Neuronal stem cell (in vitro differentiated cells): Measurements from ENCODE around the gene DOCK11.

Experiments used
- DNase-seq: peaks from one replicate; pipeline ENCODE4 v3.0.0-alpha.2; 2013; ENCODE audit warnings: low spot score
- H2AFZ ChIP-seq: one replicate; pipeline ENCODE4 v1.6.1; 2013; ENCODE audit warnings: mild to moderate bottlenecking, low read length, inconsistent platforms
- H2AK5ac ChIP-seq: 2 replicates; pipeline ENCODE4 v1.6.1; 2013; ENCODE audit warnings: low read depth, mild to moderate bottlenecking, inconsistent platforms, low read length, moderate library complexity, mixed read lengths
- H2BK120ac ChIP-seq: 2 replicates; pipeline ENCODE4 v1.6.1; 2013; ENCODE audit warnings: low read depth, mild to moderate bottlenecking, inconsistent platforms, low read length, moderate library complexity, mixed read lengths
- H2BK12ac ChIP-seq: one replicate; pipeline ENCODE4 v1.6.1; 2013; ENCODE audit warnings: low read length, inconsistent platforms
- H2BK15ac ChIP-seq: 2 replicates; pipeline ENCODE4 v1.6.1; 2013; ENCODE audit warnings: mild to moderate bottlenecking, low read length, inconsistent platforms, mixed read lengths
- H2BK5ac ChIP-seq: one replicate; pipeline ENCODE4 v1.6.1; 2013; ENCODE audit warnings: inconsistent platforms, mild to moderate bottlenecking, low read length, moderate library complexity
- H3K14ac ChIP-seq: one replicate; pipeline ENCODE4 v1.6.1; 2013; ENCODE audit warnings: low read length, inconsistent platforms
- H3K18ac ChIP-seq: 2 replicates; pipeline ENCODE4 v1.6.1; 2013; ENCODE audit warnings: low read length, inconsistent platforms
- H3K23ac ChIP-seq: 2 replicates; pipeline ENCODE4 v1.6.1; 2013; ENCODE audit warnings: low read depth, mild to moderate bottlenecking, mixed read lengths, low read length, inconsistent platforms; ENCODE audit not compliant: poor library complexity
- H3K27ac ChIP-seq: replicated peaks from 3 replicates; pipeline ENCODE4 v1.5.1; 2013; ENCODE audit warnings: low read length, inconsistent platforms
- H3K27me3 ChIP-seq, 3 experiments: 2 replicates each; pipeline ENCODE4 v1.6.1; 2013; ENCODE audit warnings: low read length in 3 of 3, mild to moderate bottlenecking in 2 of 3, inconsistent platforms in 1 of 3, low read depth in 1 of 3, mixed read lengths in 1 of 3, moderate library complexity in 1 of 3; ENCODE audit not compliant: control insufficient read depth in 3 of 3, insufficient read depth in 3 of 3
- H3K36me3 ChIP-seq, 2 donors: replicated peaks in 1 of 2; 2 replicates each; pipeline ENCODE4 v1.6.1; 2013; ENCODE audit warnings: low read length in 2 of 2; ENCODE audit not compliant: control insufficient read depth in 2 of 2, insufficient read depth in 2 of 2
- H3K4ac ChIP-seq: 2 replicates; pipeline ENCODE4 v1.6.1; 2013; ENCODE audit warnings: inconsistent platforms, mild to moderate bottlenecking, low read length, moderate library complexity
- H3K4me1 ChIP-seq, 2 donors: 1 replicate in 1 of 2; 2 replicates in 1 of 2; pipeline ENCODE4 v1.6.1; 2013; ENCODE audit warnings: low read length in 2 of 2, low read depth in 1 of 2; ENCODE audit not compliant: control insufficient read depth in 2 of 2, insufficient read depth in 1 of 2
- H3K4me2 ChIP-seq: one replicate; pipeline ENCODE4 v1.6.1; 2013; ENCODE audit warnings: mild to moderate bottlenecking, low read length, inconsistent platforms; ENCODE audit not compliant: insufficient read depth, poor library complexity, severe bottlenecking
- H3K4me3 ChIP-seq, 2 donors: 2 replicates each; pipeline ENCODE4 v1.5.1; 2013; ENCODE audit warnings: low read length in 2 of 2, mild to moderate bottlenecking in 2 of 2, inconsistent platforms in 1 of 2, moderate library complexity in 1 of 2
- H3K79me1 ChIP-seq: one replicate; pipeline ENCODE4 v1.6.1; 2013; ENCODE audit warnings: low read depth, mild to moderate bottlenecking, inconsistent platforms, low read length, moderate library complexity
- H3K9ac ChIP-seq: one replicate; pipeline ENCODE4 v1.6.1; 2013; ENCODE audit warnings: mild to moderate bottlenecking, low read depth, low read length, inconsistent platforms; ENCODE audit not compliant: poor library complexity
- H3K9me3 ChIP-seq, 2 donors: replicated peaks in 1 of 2; 2 replicates each; pipeline versions ENCODE3 to v1.6.1; 2013; ENCODE audit warnings: low read length in 2 of 2, mild to moderate bottlenecking in 2 of 2, inconsistent platforms in 1 of 2, low read depth in 1 of 2, mixed read lengths in 1 of 2, moderate library complexity in 1 of 2; ENCODE audit not compliant: control insufficient read depth in 2 of 2, insufficient read depth in 1 of 2
- H4K8ac ChIP-seq: one replicate; pipeline ENCODE4 v1.6.1; 2013; ENCODE audit warnings: low read depth, mild to moderate bottlenecking, inconsistent platforms, low read length, moderate library complexity
- H4K91ac ChIP-seq: one replicate; pipeline ENCODE4 v1.6.1; 2013; ENCODE audit warnings: low read length, low read depth, mild to moderate bottlenecking, inconsistent platforms; ENCODE audit not compliant: poor library complexity
- WGBS, 2 donors: extraction: QIAGEN DNeasy Blood & Tissue Kit; methylation state at CpG; one replicate each; pipeline ENCODE4 v1.1.7; 2013; ENCODE audit warnings: missing lambda C conversion rate in 2 of 2, mixed read lengths in 1 of 2; ENCODE audit not compliant: insufficient read length in 2 of 2, insufficient replicate concordance in 1 of 2; ENCODE audit errors: extremely low coverage in 2 of 2; 5-methylcytosine and 5-hydroxymethylcytosine counted together

The DOCK11 gene

GRCh38 chrX:118548841-118549240 lies 53.2 kb downstream of the DOCK11 start:
- Histone ChIP-seq H3K27ac (no peak overlapping the region), H3K4me2 (no peak overlapping the region), H3K14ac (no peak overlapping the region), H3K27me3 (no peaks in the 10 kb centered on the region), H2BK12ac (no peak overlapping the region), H2BK120ac (no peak overlapping the region), H3K23ac (no peak overlapping the region), H2AK5ac (no peak overlapping the region), H3K4me1 (no peaks in the 10 kb centered on the region), H3K9me3 (no peaks in the 10 kb centered on the region), H3K9ac (no peak overlapping the region), H3K79me1 (no peaks in the 10 kb centered on the region), H2AFZ (no peak overlapping the region), H4K8ac (no peak overlapping the region), H2BK5ac (no peak overlapping the region), H2BK15ac (no peak overlapping the region), H3K18ac (no peak overlapping the region), H3K4me3 (no peak overlapping the region), H3K4ac (no peak overlapping the region), H3K36me3 (peaks cover 0 to 3% of the 10 kb centered on the region in 2 donors), H4K91ac (no peak overlapping the region)
- DNase-seq, result no peak
- no CpG with 5 or more reads among the region's 3 CpGs for WGBS, 2 donors

DNA sequence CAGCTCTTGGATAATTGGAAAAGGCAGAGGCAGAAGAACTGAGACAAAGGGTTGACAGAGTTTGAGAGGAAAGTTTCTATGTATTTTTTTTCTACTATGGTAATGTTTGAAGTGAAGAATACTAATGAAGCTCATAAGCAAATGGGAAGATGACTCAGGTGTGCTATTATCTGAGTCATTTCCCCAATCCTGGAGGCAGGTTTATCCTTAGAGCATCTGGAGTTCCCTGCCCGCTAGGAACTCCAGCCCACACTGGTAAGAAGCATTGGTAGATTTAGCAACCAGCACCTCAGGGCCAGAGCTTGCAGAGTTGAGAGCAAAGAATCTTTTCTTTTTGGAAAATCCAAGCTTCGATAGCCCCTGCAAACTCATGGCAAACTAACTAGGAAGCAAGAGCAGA lies 55.2 kb downstream of the DOCK11 start:
- Histone ChIP-seq H2BK5ac (no peak overlapping the region), H3K18ac (no peak overlapping the region), H3K9ac (no peak overlapping the region), H3K27ac (no peak overlapping the region), H2AFZ (no peak overlapping the region), H4K91ac (no peak overlapping the region), H2BK12ac (no peak overlapping the region), H3K27me3 (no peaks in the 10 kb centered on the region), H2AK5ac (no peak overlapping the region), H2BK15ac (no peak overlapping the region), H3K4me3 (no peak overlapping the region), H3K23ac (no peak overlapping the region), H3K14ac (no peak overlapping the region), H2BK120ac (no peak overlapping the region), H3K4ac (no peak overlapping the region), H3K4me1 (no peaks in the 10 kb centered on the region), H3K36me3 (peaks cover 0 to 3% of the 10 kb centered on the region in 2 donors), H3K79me1 (no peaks in the 10 kb centered on the region), H4K8ac (no peak overlapping the region), H3K4me2 (no peak overlapping the region), H3K9me3 (no peaks in the 10 kb centered on the region)
- WGBS, 2 donors, result no CpG with 5 or more reads among the region's 2 CpGs
- no peak for DNase-seq

- WGBS, 2 donors, result no CpG with 5 or more reads among the region's 6 CpGs
- Histone ChIP-seq H3K4me3 (no peak overlapping the region), H3K36me3 (peaks cover 0 to 3% of the 10 kb centered on the region in 2 donors), H2BK5ac (no peak overlapping the region), H4K8ac (no peak overlapping the region), H3K9me3 (no peaks in the 10 kb centered on the region), H2BK12ac (no peak overlapping the region), H3K79me1 (no peaks in the 10 kb centered on the region), H3K4me2 (no peak overlapping the region), H3K27ac (no peak overlapping the region), H3K18ac (no peak overlapping the region), H3K4ac (no peak overlapping the region), H2AFZ (no peak overlapping the region), H3K9ac (no peak overlapping the region), H3K27me3 (no peaks in the 10 kb centered on the region), H2BK120ac (no peak overlapping the region), H2BK15ac (no peak overlapping the region), H3K4me1 (no peaks in the 10 kb centered on the region), H3K14ac (no peak overlapping the region), H4K91ac (no peak overlapping the region), H3K23ac (no peak overlapping the region), H2AK5ac (no peak overlapping the region)
- no peak for DNase-seq
These were observed 55.8 kb downstream of the DOCK11 start for GRCh38 chrX:118551426-118551825.

GRCh38 chrX:118552121-118552900 lies 56.7 kb downstream of the DOCK11 start:
- Histone ChIP-seq H2BK15ac (no peak overlapping the region), H2AFZ (no peak overlapping the region), H4K91ac (no peak overlapping the region), H3K27ac (no peak overlapping the region), H2BK5ac (no peak overlapping the region), H3K4me2 (no peak overlapping the region), H3K14ac (no peak overlapping the region), H2AK5ac (no peak overlapping the region), H3K9me3 (no peaks in the 10 kb centered on the region), H3K23ac (no peak overlapping the region), H3K79me1 (no peaks in the 10 kb centered on the region), H2BK120ac (no peak overlapping the region), H4K8ac (no peak overlapping the region), H3K4me1 (no peaks in the 10 kb centered on the region), H2BK12ac (no peak overlapping the region), H3K4ac (no peak overlapping the region), H3K36me3 (peaks cover 0 to 2% of the 10 kb centered on the region in 2 donors), H3K9ac (no peak overlapping the region), H3K27me3 (no peaks in the 10 kb centered on the region), H3K4me3 (no peak overlapping the region), H3K18ac (no peak overlapping the region)
- no peak for DNase-seq
- no CpG with 5 or more reads among the region's 8 CpGs for WGBS, 2 donors
